Ovary (tissue), 3 donors: ENCODE results near the gene SLC51B.

Source experiments
- CTCF ChIP-seq, 3 donors: fragments of 450-650 bp in 2 of 3; fragments of 200-600 bp in 1 of 3; IDR thresholded peaks; one replicate each; pipeline versions ENCODE4 v1.5.1 to v1.8.0; 2016 to 2022; ENCODE audit warnings: antibody characterized with exemption in 3 of 3, mild to moderate bottlenecking in 1 of 3
- POLR2A ChIP-seq: fragments of 450-650 bp; IDR thresholded peaks from one replicate; pipeline ENCODE4 v1.6.1; 2017; ENCODE audit warnings: antibody characterized with exemption, mild to moderate bottlenecking, moderate library complexity
- donor health status: DM: no; HTN: no; CAD: no.

GRCh38 chr15:65072617-65073016 lies 27.4 kb downstream of the SLC51B start:
- no peak for TF ChIP-seq CTCF (IDR thresholded peaks at IDR 0.05)
- TF ChIP-seq POLR2A, result no peak
